Thyroid gland (tissue), 4 donors: ENCODE results near the gene TBCD.

ENCODE experiments used
- POLR2A ChIP-seq, 2 donors: fragments of 450-650 bp; IDR thresholded peaks; one replicate each; pipeline ENCODE4 v1.6.1; 2017; ENCODE audit warnings: antibody characterized with exemption in 2 of 2, mild to moderate bottlenecking in 2 of 2, moderate library complexity in 1 of 2
- TF ChIP-seq, protein P1 (sequence below), 6 experiments: fragments of 200-600 bp in 3 of 6; fragments of 450-650 bp in 3 of 6; sonication (generic) in 3 of 6; IDR thresholded peaks; one replicate each; pipeline ENCODE4 v1.5.1; 2016 to 2019; ENCODE audit warnings: antibody characterized with exemption in 6 of 6, mild to moderate bottlenecking in 2 of 6, inconsistent platforms in 1 of 6, moderate library complexity in 1 of 6

DNA sequence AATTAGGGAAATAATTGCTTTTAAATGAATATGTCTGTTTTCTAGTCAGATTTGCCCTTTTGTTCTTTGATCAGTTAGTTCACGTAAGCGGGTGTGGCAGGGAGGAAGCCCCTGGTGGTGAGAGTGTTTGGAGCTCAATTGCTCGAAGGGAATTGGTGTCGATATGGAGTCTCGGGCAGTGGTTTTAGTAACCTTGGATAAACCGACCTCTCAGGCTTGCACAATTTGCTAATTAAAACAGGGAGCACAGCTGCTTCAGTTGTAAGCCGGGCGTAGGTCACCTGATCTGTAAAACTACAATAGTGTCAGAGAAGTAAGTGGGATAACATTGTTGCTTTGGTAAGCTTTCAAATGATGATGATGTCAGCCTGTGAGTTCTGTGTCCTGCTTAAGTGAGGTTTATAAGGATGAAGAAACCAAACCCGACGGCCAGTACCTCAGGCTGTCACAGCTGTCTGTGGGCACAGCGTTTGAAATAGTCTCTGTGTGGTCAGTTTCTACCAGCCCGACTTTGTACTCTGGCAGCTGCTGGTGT, 85.0 kb downstream of the TBCD start:
- TF ChIP-seq, protein P1, sequence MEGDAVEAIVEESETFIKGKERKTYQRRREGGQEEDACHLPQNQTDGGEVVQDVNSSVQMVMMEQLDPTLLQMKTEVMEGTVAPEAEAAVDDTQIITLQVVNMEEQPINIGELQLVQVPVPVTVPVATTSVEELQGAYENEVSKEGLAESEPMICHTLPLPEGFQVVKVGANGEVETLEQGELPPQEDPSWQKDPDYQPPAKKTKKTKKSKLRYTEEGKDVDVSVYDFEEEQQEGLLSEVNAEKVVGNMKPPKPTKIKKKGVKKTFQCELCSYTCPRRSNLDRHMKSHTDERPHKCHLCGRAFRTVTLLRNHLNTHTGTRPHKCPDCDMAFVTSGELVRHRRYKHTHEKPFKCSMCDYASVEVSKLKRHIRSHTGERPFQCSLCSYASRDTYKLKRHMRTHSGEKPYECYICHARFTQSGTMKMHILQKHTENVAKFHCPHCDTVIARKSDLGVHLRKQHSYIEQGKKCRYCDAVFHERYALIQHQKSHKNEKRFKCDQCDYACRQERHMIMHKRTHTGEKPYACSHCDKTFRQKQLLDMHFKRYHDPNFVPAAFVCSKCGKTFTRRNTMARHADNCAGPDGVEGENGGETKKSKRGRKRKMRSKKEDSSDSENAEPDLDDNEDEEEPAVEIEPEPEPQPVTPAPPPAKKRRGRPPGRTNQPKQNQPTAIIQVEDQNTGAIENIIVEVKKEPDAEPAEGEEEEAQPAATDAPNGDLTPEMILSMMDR (IDR thresholded peaks at IDR 0.05) = no peak
- no peak for TF ChIP-seq POLR2A (IDR thresholded peaks at IDR 0.05)
